ENCODE measurements around the gene DEPP1. TPM values are rescaled to one million over a fixed set of nuclear protein-coding genes. Genes with fewer than 3 reads are reported as not detected.

DEPP1 gene
- total and polyA plus RNA-seq, 2 of the 13 experiments (the other 11 are each of a cell fraction or from before 2014, with no cell fraction given), result 14.8 to 270 TPM

DNA sequence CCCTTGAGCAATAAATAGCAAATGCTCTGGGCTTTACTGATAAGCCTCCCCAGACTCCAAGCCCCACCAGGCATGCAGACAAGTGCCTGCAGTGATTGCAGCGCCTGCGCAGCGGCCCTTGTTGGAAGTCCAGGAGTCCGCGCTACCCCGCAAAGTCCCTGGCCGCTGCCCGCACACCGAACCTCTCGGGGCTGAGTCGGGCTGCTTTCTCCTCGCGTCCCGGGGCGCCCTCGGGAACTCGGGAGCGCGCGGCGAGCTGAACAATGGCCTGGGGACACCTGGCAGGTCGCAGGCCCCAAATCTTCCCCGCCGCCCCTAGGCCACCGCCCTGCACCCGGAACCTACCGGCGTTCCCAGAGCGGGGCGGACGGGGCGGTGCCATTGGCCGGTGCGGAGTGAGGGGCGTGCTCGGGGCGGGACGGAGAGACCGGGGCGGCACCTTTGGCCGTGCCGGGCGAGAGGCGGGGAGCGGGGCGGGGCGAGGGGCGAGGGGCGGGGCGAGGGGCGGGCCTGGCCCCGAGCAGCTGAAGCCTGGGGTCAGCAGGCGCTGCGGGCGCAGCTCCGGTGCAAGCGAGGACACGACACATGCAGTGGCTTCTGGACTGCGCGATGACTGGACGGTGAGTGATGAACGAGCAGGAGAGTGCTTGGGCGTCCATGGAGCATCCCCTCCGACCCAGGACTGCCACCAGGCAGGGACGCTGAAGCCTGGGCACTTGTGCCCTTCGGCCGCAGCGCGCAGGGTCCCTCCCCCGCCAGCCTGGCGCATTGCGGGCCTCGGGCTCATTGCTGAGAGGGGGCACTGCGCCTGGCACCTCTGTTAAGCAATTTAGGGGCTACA lies 19.1 kb downstream of the DEPP1 start, which contains the start of gene RASSF4 (continued):
- TF ChIP-seq ZNF607 (CRISPR knock-in tag; IDR thresholded peaks at IDR 0.05; ENCODE audit: borderline replicate concordance) (peak; percentile 66; the same call in 1 of the 2 replicates), KLF6 (CRISPR knock-in tag; IDR thresholded peaks at IDR 0.05) (peak; percentile 82; the same call in 1 of the 2 replicates), ZSCAN20 (CRISPR knock-in tag; IDR thresholded peaks at IDR 0.05; ENCODE audit: borderline replicate concordance) (no peak), FOXA1 (IDR thresholded peaks at IDR 0.05) (no peak), FOXA1 (CRISPR knock-in tag; IDR thresholded peaks at IDR 0.05) (peak; percentile 5; the same call in 1 of the 2 replicates), KDM2A (CRISPR knock-in tag; IDR thresholded peaks at IDR 0.05; ENCODE audit: borderline replicate concordance, low read depth) (peak; percentile 87; the same call in 1 of the 2 replicates), HNRNPH1 (optimal IDR thresholded peaks at IDR 0.05; ENCODE audit: low read depth, low read length) (no peak), ZBTB38 (CRISPR knock-in tag; IDR thresholded peaks at IDR 0.05) (peak; percentile 54; the same call in 1 of the 2 replicates), BRD4 (CRISPR knock-in tag; IDR thresholded peaks at IDR 0.05) (0 out of 2 replicates have a peak, but pooled peaks have one; percentile 62), MED13 (CRISPR knock-in tag; IDR thresholded peaks at IDR 0.05) (peak; percentile 33; the same call in 1 of the 2 replicates), HNRNPLL (IDR thresholded peaks at IDR 0.05; ENCODE audit: low read depth, low read length, poor library complexity, severe bottlenecking) (peak; percentile 85), GABPB1 (CRISPR knock-in tag; IDR thresholded peaks at IDR 0.05) (peak; percentile 82), CBX1 (IDR thresholded peaks at IDR 0.05; ENCODE audit: low read depth) (peak; percentile 27), TBX2 (CRISPR knock-in tag; IDR thresholded peaks at IDR 0.05; ENCODE audit: borderline replicate concordance) (peak; percentile 46; the same call in 1 of the 2 replicates)
- TF ChIP-seq, protein P1, sequence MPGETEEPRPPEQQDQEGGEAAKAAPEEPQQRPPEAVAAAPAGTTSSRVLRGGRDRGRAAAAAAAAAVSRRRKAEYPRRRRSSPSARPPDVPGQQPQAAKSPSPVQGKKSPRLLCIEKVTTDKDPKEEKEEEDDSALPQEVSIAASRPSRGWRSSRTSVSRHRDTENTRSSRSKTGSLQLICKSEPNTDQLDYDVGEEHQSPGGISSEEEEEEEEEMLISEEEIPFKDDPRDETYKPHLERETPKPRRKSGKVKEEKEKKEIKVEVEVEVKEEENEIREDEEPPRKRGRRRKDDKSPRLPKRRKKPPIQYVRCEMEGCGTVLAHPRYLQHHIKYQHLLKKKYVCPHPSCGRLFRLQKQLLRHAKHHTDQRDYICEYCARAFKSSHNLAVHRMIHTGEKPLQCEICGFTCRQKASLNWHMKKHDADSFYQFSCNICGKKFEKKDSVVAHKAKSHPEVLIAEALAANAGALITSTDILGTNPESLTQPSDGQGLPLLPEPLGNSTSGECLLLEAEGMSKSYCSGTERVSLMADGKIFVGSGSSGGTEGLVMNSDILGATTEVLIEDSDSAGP (CRISPR knock-in tag; IDR thresholded peaks at IDR 0.05; ENCODE audit: borderline replicate concordance), result peak; percentile 52; the same call in 1 of the 2 replicates
- TF ChIP-seq, protein P2, sequence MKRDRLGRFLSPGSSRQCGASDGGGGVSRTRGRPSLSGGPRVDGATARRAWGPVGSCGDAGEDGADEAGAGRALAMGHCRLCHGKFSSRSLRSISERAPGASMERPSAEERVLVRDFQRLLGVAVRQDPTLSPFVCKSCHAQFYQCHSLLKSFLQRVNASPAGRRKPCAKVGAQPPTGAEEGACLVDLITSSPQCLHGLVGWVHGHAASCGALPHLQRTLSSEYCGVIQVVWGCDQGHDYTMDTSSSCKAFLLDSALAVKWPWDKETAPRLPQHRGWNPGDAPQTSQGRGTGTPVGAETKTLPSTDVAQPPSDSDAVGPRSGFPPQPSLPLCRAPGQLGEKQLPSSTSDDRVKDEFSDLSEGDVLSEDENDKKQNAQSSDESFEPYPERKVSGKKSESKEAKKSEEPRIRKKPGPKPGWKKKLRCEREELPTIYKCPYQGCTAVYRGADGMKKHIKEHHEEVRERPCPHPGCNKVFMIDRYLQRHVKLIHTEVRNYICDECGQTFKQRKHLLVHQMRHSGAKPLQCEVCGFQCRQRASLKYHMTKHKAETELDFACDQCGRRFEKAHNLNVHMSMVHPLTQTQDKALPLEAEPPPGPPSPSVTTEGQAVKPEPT (CRISPR knock-in tag; IDR thresholded peaks at IDR 0.05; ENCODE audit: low read depth), result peak; percentile 76; the same call in 1 of the 2 replicates
- TF ChIP-seq, protein P3, sequence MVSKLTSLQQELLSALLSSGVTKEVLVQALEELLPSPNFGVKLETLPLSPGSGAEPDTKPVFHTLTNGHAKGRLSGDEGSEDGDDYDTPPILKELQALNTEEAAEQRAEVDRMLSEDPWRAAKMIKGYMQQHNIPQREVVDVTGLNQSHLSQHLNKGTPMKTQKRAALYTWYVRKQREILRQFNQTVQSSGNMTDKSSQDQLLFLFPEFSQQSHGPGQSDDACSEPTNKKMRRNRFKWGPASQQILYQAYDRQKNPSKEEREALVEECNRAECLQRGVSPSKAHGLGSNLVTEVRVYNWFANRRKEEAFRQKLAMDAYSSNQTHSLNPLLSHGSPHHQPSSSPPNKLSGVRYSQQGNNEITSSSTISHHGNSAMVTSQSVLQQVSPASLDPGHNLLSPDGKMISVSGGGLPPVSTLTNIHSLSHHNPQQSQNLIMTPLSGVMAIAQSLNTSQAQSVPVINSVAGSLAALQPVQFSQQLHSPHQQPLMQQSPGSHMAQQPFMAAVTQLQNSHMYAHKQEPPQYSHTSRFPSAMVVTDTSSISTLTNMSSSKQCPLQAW (CRISPR knock-in tag; IDR thresholded peaks at IDR 0.05), result peak; percentile 78
- TF ChIP-seq, protein P4, sequence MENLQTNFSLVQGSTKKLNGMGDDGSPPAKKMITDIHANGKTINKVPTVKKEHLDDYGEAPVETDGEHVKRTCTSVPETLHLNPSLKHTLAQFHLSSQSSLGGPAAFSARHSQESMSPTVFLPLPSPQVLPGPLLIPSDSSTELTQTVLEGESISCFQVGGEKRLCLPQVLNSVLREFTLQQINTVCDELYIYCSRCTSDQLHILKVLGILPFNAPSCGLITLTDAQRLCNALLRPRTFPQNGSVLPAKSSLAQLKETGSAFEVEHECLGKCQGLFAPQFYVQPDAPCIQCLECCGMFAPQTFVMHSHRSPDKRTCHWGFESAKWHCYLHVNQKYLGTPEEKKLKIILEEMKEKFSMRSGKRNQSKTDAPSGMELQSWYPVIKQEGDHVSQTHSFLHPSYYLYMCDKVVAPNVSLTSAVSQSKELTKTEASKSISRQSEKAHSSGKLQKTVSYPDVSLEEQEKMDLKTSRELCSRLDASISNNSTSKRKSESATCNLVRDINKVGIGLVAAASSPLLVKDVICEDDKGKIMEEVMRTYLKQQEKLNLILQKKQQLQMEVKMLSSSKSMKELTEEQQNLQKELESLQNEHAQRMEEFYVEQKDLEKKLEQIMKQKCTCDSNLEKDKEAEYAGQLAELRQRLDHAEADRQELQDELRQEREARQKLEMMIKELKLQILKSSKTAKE (CRISPR knock-in tag; IDR thresholded peaks at IDR 0.05; ENCODE audit: borderline replicate concordance), result no peak
